ENCODE results near the gene POLR1C. TPM values are rescaled to one million over a fixed set of nuclear protein-coding genes. Genes with fewer than 3 reads are reported as not detected.

The POLR1C gene
- total and polyA plus RNA-seq, 2 experiments from 2014 or later: 28.6 to 38.8 TPM

DNA sequence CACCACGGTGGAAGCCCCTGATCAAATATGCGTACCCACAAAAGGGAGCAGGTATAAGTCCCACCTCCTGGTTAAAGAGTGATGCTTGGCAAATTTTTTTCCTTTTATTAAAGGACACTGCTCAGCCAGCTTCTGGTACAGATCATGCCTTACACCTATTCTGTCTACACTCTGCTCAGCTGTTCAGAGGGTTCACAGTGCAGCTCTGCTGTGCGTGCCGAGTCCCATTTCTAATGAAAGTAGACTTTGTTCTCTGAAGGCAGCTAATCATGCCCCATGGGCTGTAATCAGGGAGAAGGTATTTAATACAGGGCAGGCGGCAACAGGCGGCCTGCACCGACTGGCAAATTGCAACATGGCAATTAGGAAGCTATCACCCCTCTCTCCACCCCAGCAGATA lies 23.1 kb upstream of the POLR1C start:
- TF ChIP-seq, protein P1, sequence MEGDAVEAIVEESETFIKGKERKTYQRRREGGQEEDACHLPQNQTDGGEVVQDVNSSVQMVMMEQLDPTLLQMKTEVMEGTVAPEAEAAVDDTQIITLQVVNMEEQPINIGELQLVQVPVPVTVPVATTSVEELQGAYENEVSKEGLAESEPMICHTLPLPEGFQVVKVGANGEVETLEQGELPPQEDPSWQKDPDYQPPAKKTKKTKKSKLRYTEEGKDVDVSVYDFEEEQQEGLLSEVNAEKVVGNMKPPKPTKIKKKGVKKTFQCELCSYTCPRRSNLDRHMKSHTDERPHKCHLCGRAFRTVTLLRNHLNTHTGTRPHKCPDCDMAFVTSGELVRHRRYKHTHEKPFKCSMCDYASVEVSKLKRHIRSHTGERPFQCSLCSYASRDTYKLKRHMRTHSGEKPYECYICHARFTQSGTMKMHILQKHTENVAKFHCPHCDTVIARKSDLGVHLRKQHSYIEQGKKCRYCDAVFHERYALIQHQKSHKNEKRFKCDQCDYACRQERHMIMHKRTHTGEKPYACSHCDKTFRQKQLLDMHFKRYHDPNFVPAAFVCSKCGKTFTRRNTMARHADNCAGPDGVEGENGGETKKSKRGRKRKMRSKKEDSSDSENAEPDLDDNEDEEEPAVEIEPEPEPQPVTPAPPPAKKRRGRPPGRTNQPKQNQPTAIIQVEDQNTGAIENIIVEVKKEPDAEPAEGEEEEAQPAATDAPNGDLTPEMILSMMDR (IDR thresholded peaks at IDR 0.05; ENCODE audit: low read depth, low read length): no peak
- H3K27ac ChIP-seq: no peak overlapping the region
- H3K4me1 ChIP-seq (ENCODE audit: low read depth): peaks cover 13% of the 10 kb centered on the region
- no peak overlapping the region for H3K4me3 ChIP-seq
- H3K9me3 ChIP-seq (ENCODE audit: low read depth): no peaks in the 10 kb centered on the region
- peaks cover 6% of the 10 kb centered on the region for H3K36me3 ChIP-seq
- no peaks in the 10 kb centered on the region for H3K27me3 ChIP-seq
- no peak for DNase-seq (ENCODE audit: low read depth in 1 of 2, low spot score in 1 of 2)

DNA sequence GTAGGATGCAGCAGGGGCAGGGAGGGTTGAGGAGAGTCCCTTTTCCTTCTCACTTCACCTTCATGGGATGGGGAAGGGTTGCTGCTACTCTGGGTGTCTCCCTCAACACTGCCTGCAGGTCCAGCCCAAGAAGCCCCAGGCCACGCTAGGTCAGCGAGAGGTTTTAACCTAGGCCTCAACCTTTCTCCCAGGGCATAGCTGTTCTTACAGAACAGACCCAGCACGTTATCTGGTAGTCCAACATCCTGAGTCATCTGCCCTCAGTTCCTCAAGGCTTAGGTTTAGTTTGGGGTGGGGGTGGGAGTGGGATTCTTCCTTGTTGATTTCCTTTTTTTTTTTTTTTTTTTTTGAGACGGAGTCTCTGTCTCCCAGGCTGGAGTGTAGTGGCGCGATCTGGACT lies 22.6 kb upstream of the POLR1C start:
- H3K4me3 ChIP-seq: no peak overlapping the region
- H3K27me3 ChIP-seq: no peaks in the 10 kb centered on the region
- no peaks in the 10 kb centered on the region for H3K9me3 ChIP-seq (ENCODE audit: low read depth)
- peaks cover 13% of the 10 kb centered on the region for H3K4me1 ChIP-seq (ENCODE audit: low read depth)
- DNase-seq (ENCODE audit: low read depth in 1 of 2, low spot score in 1 of 2): no peak
- H3K36me3 ChIP-seq: peaks cover 11% of the 10 kb centered on the region
- H3K27ac ChIP-seq: no peak overlapping the region
- TF ChIP-seq, protein P1 (IDR thresholded peaks at IDR 0.05; ENCODE audit: low read depth, low read length): no peak

DNA sequence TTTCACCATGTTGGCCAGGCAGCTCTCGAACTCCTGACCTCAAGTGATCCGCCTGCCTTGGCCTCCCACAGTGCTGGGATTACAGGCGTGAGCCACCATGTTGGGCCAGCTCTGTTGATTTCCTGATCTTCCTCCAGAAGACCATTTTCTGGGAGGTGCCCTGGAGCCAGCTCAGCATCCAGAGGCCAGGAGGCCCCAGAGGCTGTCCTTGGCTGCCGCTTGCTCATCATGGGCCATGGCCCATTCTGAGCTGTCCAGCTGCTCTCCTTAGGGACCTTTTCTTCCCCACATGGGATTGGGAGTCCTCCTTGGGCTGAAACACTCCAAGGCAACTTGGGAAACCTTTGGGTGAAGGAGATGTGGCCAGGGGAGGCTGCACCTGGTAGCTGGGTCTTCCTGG lies 22.1 kb upstream of the POLR1C start:
- no peaks in the 10 kb centered on the region for H3K27me3 ChIP-seq
- TF ChIP-seq, protein P1 (IDR thresholded peaks at IDR 0.05; ENCODE audit: low read depth, low read length): no peak
- peaks cover 13% of the 10 kb centered on the region for H3K4me1 ChIP-seq (ENCODE audit: low read depth)

DNA sequence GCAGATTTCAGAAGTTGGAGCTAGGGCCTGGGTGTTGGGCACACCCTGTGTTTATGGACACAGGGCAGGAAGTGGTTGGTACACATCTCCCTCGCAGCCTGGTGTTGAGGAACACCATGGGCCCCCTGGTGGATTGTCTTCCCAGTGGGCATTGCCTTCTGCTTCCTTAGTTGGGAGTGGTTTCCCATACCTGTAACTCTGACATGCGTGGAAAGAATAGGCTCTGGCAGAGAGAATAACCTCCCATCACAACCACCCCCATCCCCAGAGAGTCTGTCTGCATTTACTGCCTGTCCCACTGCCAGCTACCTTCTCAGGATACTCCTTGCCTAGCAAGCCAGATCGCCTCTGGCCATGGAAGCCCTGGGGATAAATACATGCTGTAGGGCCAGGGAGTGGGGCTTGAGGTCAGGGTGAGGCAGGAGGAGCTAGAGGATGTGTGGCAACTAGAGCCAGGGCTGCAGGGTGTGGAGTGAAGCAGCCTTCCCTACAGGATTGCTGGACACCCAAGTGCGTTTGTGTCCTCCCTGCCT lies 21.4 kb upstream of the POLR1C start:
- Histone ChIP-seq H3K4me3 (no peak overlapping the region), H3K9me3 (ENCODE audit: low read depth) (no peaks in the 10 kb centered on the region), H3K27me3 (no peaks in the 10 kb centered on the region), H3K27ac (peak overlapping the region; percentile 59), H3K4me1 (ENCODE audit: low read depth) (peaks cover 13% of the 10 kb centered on the region), H3K36me3 (peaks cover 18% of the 10 kb centered on the region)
- TF ChIP-seq, protein P1 (IDR thresholded peaks at IDR 0.05; ENCODE audit: low read depth, low read length): peak; percentile 20
- no peak for DNase-seq (ENCODE audit: low read depth in 1 of 2, low spot score in 1 of 2)

More for the DNA sequence above, 22.1 kb upstream of the POLR1C start:
- H3K4me3 ChIP-seq: no peak overlapping the region
- no peaks in the 10 kb centered on the region for H3K9me3 ChIP-seq (ENCODE audit: low read depth)
- H3K27ac ChIP-seq: no peak overlapping the region
- peaks cover 15% of the 10 kb centered on the region for H3K36me3 ChIP-seq
- DNase-seq (ENCODE audit: low read depth in 1 of 2, low spot score in 1 of 2): no peak

DNA sequence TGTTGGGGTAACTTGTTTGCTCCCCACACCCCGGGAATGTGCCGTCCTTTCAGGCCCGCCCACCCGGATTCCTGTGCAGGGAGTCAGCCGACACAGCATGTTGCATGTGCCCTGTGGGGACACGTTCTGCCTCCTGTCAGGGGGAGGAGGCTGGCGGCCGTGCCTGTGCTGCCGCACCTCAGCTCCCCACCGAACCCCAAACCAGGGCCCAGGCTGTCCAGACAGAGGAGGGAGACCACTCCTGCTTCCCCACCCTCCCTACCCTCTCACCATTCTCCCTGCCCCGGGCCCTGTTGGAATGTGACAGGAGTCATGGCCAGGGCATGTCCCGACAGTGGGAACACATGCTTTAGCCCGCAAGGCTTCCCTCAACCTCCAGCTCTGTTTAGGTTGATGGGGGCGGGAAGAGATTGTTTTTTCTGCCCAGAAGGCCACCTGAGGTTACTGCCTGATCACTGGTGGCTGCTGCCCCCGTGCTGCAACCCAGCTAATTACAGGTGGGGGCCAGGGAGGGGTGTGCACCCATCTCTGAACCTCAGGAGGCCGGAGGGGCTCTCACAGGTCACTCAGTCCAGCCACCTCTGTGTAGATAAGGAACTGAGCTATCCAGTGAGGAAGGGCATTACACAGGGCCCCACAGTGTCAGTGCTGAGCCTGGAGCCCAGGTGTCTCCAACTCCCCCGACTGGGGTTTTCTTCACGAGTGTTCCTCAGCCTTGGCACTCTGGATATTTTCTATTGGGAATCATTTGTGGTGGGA lies 20.3 kb upstream of the POLR1C start:
- Histone ChIP-seq H3K4me1 (ENCODE audit: low read depth) (peaks cover 13% of the 10 kb centered on the region), H3K9me3 (ENCODE audit: low read depth) (no peaks in the 10 kb centered on the region), H3K27me3 (no peaks in the 10 kb centered on the region), H3K27ac (peak overlapping the region; percentile 59), H3K36me3 (peaks cover 22% of the 10 kb centered on the region), H3K4me3 (no peak overlapping the region)
- DNase-seq (ENCODE audit: low read depth in 1 of 2, low spot score in 1 of 2): peak; percentile 46 to 65
- TF ChIP-seq, protein P1 (IDR thresholded peaks at IDR 0.05; ENCODE audit: low read depth, low read length): peak; percentile 60
